ENCODE measurements around the gene GPR135.

The GPR135 gene

DNA sequence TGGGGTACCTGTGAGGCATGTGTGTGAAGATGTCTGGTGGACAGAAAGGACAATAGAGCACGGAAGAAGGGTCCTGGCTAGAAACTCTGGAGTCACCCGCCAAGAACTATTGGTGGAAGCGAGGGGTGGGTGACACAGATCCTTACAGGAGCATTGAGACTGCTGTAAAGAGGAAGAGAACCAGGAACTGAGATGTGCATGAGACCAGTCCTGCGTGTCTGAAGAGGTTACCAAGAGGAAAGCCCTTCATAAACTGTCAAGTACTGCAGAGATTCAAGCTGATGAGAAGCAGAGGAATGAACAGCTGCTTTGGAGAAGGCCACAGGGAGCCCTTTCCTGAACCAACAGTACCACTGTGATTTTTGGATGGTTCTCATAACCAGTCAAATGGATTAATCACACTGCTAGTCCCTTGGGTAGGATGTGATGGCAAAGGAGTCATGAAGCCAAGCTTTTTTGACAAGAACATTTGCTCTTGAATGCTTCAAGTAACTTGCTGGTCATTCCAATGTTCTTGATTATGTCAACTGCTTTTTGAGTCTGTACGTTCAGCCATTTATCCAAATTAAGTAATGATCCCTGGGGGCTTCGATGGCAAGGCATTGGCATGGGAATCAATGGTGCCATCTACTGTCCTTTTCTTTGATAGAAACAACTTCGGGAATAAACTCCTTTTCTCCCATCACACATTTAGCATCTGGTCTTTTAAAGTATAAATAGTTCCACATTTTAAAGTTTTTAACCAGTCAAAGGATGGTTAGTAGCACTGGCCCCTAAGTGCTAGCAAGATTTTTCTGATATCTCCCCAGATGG, 42.9 kb downstream of the GPR135 start:
- DNase-seq (ENCODE audit: low read depth): no peak

DNA sequence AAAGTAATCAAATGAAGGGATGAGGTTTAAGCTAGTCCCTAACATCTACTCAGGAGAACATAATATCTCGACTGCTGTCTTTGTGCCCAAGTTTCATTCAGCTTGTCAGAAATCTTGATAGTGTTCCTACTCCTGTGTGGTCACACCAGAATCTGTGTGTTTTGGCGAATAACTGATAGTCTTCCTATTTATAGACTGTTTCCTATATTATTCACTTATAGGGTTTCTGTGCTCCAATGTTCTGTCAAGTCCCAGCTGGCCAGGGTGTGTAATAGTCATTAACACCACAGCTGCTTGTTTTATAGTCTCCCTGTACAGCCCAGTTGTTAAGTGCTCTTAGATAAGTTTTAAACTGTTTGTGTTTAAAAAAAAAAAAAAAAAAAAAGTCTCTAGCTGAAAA, 45.9 kb downstream of the GPR135 start:
- DNase-seq (ENCODE audit: low read depth): no peak

DNA sequence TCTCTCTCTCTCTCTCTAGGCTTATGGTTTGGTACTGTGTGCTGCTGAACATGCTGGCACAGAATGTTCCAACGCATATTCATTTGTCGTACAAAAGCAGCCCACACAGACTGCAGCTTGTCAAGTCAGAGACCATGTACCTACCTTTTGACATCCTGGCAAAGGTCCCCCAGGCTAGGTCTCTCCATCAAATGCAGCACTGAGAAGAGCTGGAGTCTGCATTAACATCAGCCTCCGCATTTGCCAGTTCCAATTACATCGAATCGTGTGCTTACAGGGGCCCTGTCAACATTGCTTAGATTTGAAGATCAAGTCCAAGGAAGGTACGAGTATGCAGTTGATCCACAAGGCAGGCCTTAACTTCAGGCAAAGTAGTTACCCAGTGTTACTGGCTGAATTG, 47.9 kb downstream of the GPR135 start:
- no peak for DNase-seq (ENCODE audit: low read depth)

DNA sequence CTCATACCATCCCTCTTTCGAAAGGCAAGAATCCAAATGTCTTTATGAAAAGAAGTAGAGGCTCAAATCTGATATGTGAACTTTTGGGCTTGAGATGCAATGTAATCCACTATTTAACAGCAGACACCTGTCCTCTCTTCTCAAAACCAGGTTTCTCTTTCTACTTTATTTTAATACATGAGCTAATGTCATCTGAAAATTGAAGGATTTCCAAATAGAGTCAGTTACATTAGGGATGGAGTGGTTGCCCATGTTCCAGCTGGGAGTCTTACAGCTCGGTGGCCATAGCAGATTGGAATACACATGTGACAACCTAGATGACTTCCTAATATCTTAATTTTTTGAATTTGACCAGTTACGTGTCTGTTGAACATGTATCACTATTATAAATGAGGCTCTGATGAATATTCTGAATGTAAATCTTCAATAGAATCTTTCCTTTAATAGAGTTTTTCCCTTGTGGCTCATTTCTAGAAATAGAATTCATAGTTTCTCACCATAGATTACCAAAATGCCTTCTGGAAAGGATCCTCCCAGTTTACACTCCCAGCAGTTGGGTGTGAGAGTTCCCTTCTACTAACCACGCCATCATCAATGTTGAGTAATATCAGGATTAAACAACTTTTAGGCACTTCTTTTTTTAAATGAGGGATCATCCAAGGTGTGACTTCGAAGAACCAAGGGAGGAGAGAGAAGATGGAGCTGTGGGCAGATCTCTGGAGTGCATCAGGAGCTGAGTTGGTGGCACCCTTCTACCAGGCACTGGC, 49.2 kb downstream of the GPR135 start:
- DNase-seq (ENCODE audit: low read depth): no peak

All from HS-5 (cell line).